HEK293 (cell line): ENCODE measurements around the gene C1QL1.

Experiments used
- CTCF ChIP-seq: fragments of 450-650 bp; formaldehyde crosslinking; IDR thresholded peaks from 2 replicates; pipeline ENCODE4 v1.5.1; 2016; ENCODE audit warnings: missing biosample characterization, missing genetic modification characterization
- TF ChIP-seq, protein P1 (sequence below): fragments of 450-650 bp; formaldehyde crosslinking; IDR thresholded peaks from 2 replicates; pipeline ENCODE4 v1.5.1; 2017; ENCODE audit warnings: missing biosample characterization, missing genetic modification characterization
- TF ChIP-seq, protein P2 (sequence below): fragments of 450-650 bp; formaldehyde crosslinking; IDR thresholded peaks from 2 replicates; pipeline ENCODE4 v1.5.1; 2016; ENCODE audit warnings: missing biosample characterization, missing genetic modification characterization

GRCh38 chr17:45005700-45006099, 37.6 kb upstream of the C1QL1 start:
- TF ChIP-seq, protein P1, sequence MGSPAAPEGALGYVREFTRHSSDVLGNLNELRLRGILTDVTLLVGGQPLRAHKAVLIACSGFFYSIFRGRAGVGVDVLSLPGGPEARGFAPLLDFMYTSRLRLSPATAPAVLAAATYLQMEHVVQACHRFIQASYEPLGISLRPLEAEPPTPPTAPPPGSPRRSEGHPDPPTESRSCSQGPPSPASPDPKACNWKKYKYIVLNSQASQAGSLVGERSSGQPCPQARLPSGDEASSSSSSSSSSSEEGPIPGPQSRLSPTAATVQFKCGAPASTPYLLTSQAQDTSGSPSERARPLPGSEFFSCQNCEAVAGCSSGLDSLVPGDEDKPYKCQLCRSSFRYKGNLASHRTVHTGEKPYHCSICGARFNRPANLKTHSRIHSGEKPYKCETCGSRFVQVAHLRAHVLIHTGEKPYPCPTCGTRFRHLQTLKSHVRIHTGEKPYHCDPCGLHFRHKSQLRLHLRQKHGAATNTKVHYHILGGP (tag by site-specific recombination) = no peak
- TF ChIP-seq CTCF (tag by site-specific recombination) = no peak
- TF ChIP-seq, protein P2, sequence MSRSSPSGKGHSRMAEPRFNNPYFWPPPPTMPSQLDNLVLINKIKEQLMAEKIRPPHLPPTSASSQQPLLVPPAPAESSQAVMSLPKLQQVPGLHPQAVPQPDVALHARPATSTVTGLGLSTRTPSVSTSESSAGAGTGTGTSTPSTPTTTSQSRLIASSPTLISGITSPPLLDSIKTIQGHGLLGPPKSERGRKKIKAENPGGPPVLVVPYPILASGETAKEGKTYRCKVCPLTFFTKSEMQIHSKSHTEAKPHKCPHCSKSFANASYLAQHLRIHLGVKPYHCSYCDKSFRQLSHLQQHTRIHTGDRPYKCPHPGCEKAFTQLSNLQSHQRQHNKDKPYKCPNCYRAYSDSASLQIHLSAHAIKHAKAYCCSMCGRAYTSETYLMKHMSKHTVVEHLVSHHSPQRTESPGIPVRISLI = no peak
